A673 (cell line): ENCODE measurements around the gene TRAF4. TPM values are rescaled to one million over a fixed set of nuclear protein-coding genes. Genes with fewer than 3 reads are reported as not detected.

ENCODE experiments used
- BruUV-seq: library from RNA; stranded (reverse); fragments of 400-500 nt; replicated peaks from 2 replicates; lab custom pipeline; 2021; lab: Mats Ljungman, UMichigan
- CTCF ChIA-PET: fragments of 300-600 bp; sonication (Branson Sonifier 250); formaldehyde crosslinking; loops from one replicate; lab custom pipeline; 2022; ENCODE audit warnings: antibody characterized with exemption; lab: Charles Lee
- POLR2A ChIA-PET: fragments of 300-600 bp; sonication (Branson Sonifier 250); formaldehyde crosslinking; loops from one replicate; lab custom pipeline; 2022; ENCODE audit warnings: antibody characterized with exemption; ENCODE audit not compliant: low non-redundant PET; lab: Charles Lee
- DNase-seq: peaks from one replicate; pipeline ENCODE4 v3.0.0-alpha.2; 2015; ENCODE audit warnings: low spot score
- H3K27ac ChIP-seq: fragments of 200-600 bp; sonication (generic); 2 replicates; pipeline ENCODE4 v1.5.1; 2016; ENCODE audit warnings: mixed run types, low read depth, mild to moderate bottlenecking, mixed read lengths, antibody characterized with exemption, low read length; ENCODE audit not compliant: poor library complexity, severe bottlenecking
- H3K27me3 ChIP-seq: fragments of 200-600 bp; sonication (generic); replicated peaks from 2 replicates; pipeline ENCODE4 v1.6.1; 2017; ENCODE audit warnings: mixed run types, low read depth, mild to moderate bottlenecking, mixed read lengths, antibody characterized with exemption, low read length; ENCODE audit not compliant: insufficient read depth, poor library complexity
- H3K36me3 ChIP-seq: fragments of 200-600 bp; sonication (generic); 2 replicates; pipeline ENCODE4 v1.6.1; 2016; ENCODE audit warnings: mixed run types, mild to moderate bottlenecking, mixed read lengths, antibody characterized with exemption, low read length; ENCODE audit not compliant: insufficient read depth, poor library complexity, severe bottlenecking
- H3K4me1 ChIP-seq: fragments of 200-600 bp; sonication (generic); 2 replicates; pipeline ENCODE4 v1.6.1; 2017; ENCODE audit warnings: mixed run types, mild to moderate bottlenecking, mixed read lengths, antibody characterized with exemption, low read length; ENCODE audit not compliant: insufficient read depth, poor library complexity, severe bottlenecking
- H3K4me3 ChIP-seq: fragments of 200-600 bp; sonication (generic); 2 replicates; pipeline ENCODE4 v1.5.1; 2016; ENCODE audit warnings: low read depth, mixed run types, mild to moderate bottlenecking, mixed read lengths, low read length; ENCODE audit not compliant: poor library complexity, severe bottlenecking
- H3K9me3 ChIP-seq: fragments of 200-600 bp; sonication (generic); 2 replicates; pipeline ENCODE4 v1.6.1; 2016; ENCODE audit warnings: mixed run types, low read depth, mild to moderate bottlenecking, mixed read lengths, antibody characterized with exemption, low read length; ENCODE audit not compliant: poor library complexity, severe bottlenecking
- EZH2 ChIP-seq: fragments of 200-600 bp; sonication (generic); IDR thresholded peaks from 2 replicates; pipeline ENCODE4 v1.6.1; 2017; ENCODE audit warnings: borderline replicate concordance, low read depth, mild to moderate bottlenecking, mixed read lengths, antibody characterized with exemption, low read length; ENCODE audit not compliant: poor library complexity, severe bottlenecking
- intact Hi-C: fragments of 100-400 bp; cut with micrococcal nuclease; formaldehyde crosslinking; loops from one replicate; pipeline ENCODE4 v1.10.0; 2022; ENCODE audit not compliant: unreplicated experiment
- total RNA-seq: library from RNA; stranded (reverse); gene quantifications from 2 replicates; pipeline ENCODE4 v1.2.3, GENCODE V29; 2021
- TF ChIP-seq, protein P1 (sequence below): fragments of 300-800, 200-600 bp; sonication (generic); conservative IDR thresholded peaks from 2 replicates; pipeline ENCODE4 v1.5.1; 2017; ENCODE audit warnings: low read depth, mild to moderate bottlenecking, antibody characterized with exemption, low read length, moderate library complexity, mixed read lengths

Gene TRAF4
- total RNA-seq, 1 experiment from 2014 or later: 128 TPM

DNA sequence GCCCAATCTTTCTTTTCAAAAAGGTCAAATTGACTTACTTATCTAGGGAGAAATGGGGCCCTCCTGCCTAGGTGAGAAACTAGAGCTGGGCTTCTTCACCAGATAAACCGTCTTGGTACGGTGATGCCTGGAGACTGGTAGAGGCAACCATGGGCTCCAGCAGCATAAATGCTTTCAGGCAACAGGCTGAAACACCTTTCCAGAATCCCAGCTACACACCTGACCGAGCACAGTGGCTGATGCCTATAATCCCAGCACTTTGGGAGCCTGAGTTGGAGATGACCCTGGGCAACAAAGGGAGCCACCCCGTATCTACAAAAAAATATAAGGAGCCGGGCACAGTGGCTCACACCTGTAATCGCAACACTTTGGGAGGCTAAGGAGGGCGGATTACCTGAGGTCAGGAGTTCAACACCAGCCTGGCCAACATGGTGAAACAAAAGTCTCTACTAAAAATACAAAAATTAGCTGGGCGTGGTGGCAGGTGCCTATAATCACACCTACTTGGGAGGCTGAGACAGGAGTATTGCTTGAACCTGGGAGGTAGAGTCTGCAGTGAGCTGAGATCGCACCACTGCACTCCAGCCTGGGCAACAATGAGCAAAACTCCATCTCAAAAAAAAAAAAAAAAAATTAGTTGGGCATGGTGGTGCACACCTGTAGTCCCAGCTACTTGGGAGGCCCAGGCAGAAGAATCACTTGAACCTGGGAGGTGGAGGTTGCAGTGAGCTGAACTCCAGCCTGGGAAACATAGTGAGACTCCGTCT is 8.0 kb downstream of the TRAF4 start:
- Histone ChIP-seq H3K27ac (no peak overlapping the region), H3K9me3 (no peaks in the 10 kb centered on the region), H3K27me3 (no peaks in the 10 kb centered on the region), H3K4me3 (no peak overlapping the region), H3K4me1 (peaks cover 9% of the 10 kb centered on the region), H3K36me3 (peaks cover 43% of the 10 kb centered on the region)
- intact Hi-C loops: loop anchor here (2.0 kb wide), 1 partner anchor 25 kb away; the partner anchor contains the start of gene TLCD1
- ChIA-PET CTCF (interaction anchor here (0.6 to 2.5 kb wide), 5 partner anchors 23 to 200 kb away, joined by 3 to 82 read pairs (median 4); partner anchors contain the start of genes NEK8 and TLCD1), POLR2A (interaction anchor here (0.5 kb wide), 1 partner anchor 140 kb away, joined by 7 read pairs; no protein-coding TSS in a partner anchor)
- TF ChIP-seq, protein P1, sequence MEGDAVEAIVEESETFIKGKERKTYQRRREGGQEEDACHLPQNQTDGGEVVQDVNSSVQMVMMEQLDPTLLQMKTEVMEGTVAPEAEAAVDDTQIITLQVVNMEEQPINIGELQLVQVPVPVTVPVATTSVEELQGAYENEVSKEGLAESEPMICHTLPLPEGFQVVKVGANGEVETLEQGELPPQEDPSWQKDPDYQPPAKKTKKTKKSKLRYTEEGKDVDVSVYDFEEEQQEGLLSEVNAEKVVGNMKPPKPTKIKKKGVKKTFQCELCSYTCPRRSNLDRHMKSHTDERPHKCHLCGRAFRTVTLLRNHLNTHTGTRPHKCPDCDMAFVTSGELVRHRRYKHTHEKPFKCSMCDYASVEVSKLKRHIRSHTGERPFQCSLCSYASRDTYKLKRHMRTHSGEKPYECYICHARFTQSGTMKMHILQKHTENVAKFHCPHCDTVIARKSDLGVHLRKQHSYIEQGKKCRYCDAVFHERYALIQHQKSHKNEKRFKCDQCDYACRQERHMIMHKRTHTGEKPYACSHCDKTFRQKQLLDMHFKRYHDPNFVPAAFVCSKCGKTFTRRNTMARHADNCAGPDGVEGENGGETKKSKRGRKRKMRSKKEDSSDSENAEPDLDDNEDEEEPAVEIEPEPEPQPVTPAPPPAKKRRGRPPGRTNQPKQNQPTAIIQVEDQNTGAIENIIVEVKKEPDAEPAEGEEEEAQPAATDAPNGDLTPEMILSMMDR: no peak
- no peak for TF ChIP-seq EZH2
- DNase-seq: no peak
- BruUV-seq: no TSS peak

DNA sequence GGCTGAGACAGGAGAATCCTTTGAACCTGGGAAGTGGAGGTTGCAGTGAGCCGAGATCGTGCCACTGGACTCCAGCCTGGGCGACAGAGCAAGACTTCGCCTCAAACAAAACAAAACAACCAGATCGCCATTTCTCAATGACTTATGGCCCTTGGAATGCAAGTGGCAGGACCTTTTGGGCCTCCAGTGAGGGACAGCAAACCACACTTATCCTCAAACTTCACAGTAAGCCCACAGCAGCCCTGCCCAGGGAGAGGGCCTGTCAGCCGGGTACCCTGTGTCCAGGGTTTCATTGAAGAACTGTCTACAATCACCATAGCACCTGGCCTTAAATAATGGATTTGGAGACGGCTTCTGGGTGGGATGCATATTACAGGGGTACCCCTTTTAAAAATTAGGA is 11.7 kb downstream of the TRAF4 start:
- H3K9me3 ChIP-seq: no peaks in the 10 kb centered on the region
- no peak overlapping the region for H3K4me3 ChIP-seq
- TF ChIP-seq, protein P1: no peak
- TF ChIP-seq EZH2: no peak
- no TSS peak for BruUV-seq
- peaks cover 31% of the 10 kb centered on the region for H3K36me3 ChIP-seq
- intact Hi-C loops: no loop called here
- DNase-seq: no peak
- CTCF ChIA-PET: no interaction called here
- H3K27me3 ChIP-seq: no peaks in the 10 kb centered on the region
- H3K4me1 ChIP-seq: peaks cover 17% of the 10 kb centered on the region
- H3K27ac ChIP-seq: no peak overlapping the region
- POLR2A ChIA-PET: no interaction called here

DNA sequence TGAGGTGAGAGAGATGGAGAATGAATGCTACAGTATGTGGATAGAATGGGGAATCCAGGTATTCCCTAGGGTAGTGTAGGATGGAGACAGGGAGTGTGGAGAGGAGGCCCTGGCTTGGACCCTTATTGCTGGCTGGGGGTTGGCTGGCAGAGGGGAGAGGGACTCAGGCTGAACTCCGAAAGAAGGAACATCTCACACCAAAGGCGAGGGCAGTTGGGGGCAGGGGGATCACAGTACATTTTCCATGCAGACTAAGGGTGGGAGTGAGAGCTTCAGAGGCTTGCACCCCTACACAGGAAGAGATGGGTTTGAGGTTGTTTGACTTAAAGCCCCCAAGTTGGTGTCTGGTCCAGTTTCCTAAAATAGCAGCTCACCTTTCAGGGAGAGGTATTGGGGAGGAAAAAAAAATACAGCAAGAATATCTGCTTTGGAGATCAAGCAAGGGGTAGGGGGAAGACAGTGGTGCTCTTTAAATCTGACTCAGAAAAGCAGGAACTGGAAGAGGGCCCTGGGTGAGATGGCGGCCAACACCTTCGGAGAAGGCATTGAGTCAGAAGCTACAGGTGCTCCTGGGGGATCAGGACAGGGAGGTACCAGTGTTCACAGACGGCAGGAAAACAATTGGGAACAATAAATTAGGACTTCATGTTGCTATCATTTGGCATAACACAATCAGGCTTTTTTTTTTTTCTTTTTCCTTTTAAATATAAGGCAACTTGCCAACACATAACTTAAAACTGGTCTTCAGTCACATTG is 12.4 kb downstream of the TRAF4 start:
- H3K36me3 ChIP-seq: peaks cover 25% of the 10 kb centered on the region
- intact Hi-C loops: no loop called here
- no peak for TF ChIP-seq EZH2
- TF ChIP-seq, protein P1: no peak

More for the DNA sequence above, 12.4 kb downstream of the TRAF4 start:
- H3K27me3 ChIP-seq: no peaks in the 10 kb centered on the region
- POLR2A ChIA-PET: no interaction called here
- no peak for DNase-seq
- H3K27ac ChIP-seq: no peak overlapping the region
- no peak overlapping the region for H3K4me3 ChIP-seq
- CTCF ChIA-PET: no interaction called here
- peaks cover 22% of the 10 kb centered on the region for H3K4me1 ChIP-seq
- H3K9me3 ChIP-seq: no peaks in the 10 kb centered on the region
- BruUV-seq: no TSS peak
